ENCODE data around the gene TP53TG5.

TP53TG5 gene

DNA sequence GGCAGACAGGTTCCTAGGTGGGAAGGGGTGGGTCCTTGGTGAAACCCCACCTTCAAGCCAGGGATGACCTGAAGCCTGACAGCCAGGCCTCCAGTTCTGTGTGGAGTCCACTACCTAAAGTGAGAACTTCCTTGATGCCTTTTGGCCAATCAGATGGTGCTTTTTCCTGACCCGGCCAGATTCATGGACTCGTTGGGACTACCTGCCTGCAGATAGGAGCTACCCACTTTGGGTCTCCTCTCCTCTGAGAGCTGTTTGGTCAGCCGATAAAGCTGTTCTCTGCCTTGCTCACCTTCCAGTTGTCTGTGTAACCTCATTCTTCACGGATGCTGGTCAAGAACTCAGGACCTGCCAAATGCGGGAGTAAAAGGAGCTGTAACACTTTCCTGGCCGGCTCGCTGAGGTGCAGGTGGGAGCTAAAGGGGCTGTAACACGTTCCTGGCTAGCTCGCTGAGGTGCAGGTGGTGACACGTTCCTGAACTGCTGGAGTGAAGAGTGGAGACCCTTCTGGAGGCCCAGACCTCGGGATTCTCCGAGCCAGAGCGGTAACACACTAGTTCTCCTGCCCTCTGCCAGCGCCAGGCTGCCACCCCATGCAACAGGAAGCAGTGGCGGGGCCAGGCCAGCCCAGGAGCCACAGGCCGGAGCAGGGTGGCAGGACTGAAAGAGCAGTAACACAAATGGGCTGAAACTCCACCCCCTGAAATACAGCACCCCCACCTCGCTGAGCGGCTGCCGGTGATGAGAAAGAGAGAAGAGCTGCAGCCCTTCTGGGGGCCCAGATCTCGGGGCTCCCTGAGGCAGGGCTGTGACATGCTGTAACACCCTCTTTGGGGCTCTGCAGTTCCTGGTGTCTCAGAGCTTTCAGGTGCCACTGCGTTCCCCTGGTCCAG lies 16.3 kb upstream of the TP53TG5 start:
- no peaks in the 10 kb centered on the region for H3K79me2 ChIP-seq (ENCODE audit: low read length)
- no peaks in the 10 kb centered on the region for H3K27me3 ChIP-seq (ENCODE audit: low read depth, low read length)
- H3K9ac ChIP-seq (ENCODE audit: low read length) = no peak overlapping the region
- H3K9me3 ChIP-seq (ENCODE audit: insufficient read depth, low read length) = no peaks in the 10 kb centered on the region
- H3K4me3 ChIP-seq (ENCODE audit: low read length) = no peak overlapping the region
- no peak overlapping the region for H3K4me2 ChIP-seq (ENCODE audit: low read length)
- H3K36me3 ChIP-seq (replicated peaks; ENCODE audit: low read depth, low read length) = no peaks in the 10 kb centered on the region
- no peak overlapping the region for H2AFZ ChIP-seq (ENCODE audit: low read depth, low read length)
- no peaks in the 10 kb centered on the region for H4K20me1 ChIP-seq (ENCODE audit: insufficient read depth, low read length)
- H3K27ac ChIP-seq (ENCODE audit: low read length) = no peak overlapping the region
- no peaks in the 10 kb centered on the region; the same call in 1 of the 2 replicates for H3K4me1 ChIP-seq (ENCODE audit: low read length)
- no peak for TF ChIP-seq EZH2phosphoT487 (IDR thresholded peaks at IDR 0.05; ENCODE audit: low read depth)
- TF ChIP-seq, protein P1, sequence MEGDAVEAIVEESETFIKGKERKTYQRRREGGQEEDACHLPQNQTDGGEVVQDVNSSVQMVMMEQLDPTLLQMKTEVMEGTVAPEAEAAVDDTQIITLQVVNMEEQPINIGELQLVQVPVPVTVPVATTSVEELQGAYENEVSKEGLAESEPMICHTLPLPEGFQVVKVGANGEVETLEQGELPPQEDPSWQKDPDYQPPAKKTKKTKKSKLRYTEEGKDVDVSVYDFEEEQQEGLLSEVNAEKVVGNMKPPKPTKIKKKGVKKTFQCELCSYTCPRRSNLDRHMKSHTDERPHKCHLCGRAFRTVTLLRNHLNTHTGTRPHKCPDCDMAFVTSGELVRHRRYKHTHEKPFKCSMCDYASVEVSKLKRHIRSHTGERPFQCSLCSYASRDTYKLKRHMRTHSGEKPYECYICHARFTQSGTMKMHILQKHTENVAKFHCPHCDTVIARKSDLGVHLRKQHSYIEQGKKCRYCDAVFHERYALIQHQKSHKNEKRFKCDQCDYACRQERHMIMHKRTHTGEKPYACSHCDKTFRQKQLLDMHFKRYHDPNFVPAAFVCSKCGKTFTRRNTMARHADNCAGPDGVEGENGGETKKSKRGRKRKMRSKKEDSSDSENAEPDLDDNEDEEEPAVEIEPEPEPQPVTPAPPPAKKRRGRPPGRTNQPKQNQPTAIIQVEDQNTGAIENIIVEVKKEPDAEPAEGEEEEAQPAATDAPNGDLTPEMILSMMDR (IDR thresholded peaks at IDR 0.05; ENCODE audit: low read depth, low read length) = no peak

DNA sequence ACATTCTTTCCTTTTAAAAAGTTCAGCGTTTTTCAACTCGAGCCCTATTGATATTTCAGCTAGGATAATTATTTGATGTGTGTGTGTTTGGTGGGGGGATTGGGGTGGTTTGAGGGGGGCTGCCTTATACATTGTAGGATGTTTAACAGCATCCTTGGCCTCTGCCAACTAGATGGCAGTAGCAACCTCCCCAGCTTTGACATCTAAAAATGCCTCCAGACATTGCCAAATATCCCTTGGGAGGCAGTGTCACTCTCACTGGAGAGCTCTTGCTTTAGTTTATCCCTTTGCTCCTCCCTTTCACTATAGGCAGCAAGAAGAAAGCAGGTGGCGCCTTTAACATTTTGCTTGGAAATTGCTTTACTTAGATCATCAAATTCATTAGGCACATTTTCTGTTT lies 14.6 kb upstream of the TP53TG5 start:
- H3K4me3 ChIP-seq (ENCODE audit: low read length) = no peak overlapping the region
- H3K36me3 ChIP-seq (replicated peaks; ENCODE audit: low read depth, low read length) = no peaks in the 10 kb centered on the region
- no peaks in the 10 kb centered on the region; the same call in 1 of the 2 replicates for H3K4me1 ChIP-seq (ENCODE audit: low read length)
- H3K27ac ChIP-seq (ENCODE audit: low read length) = no peak overlapping the region
- no peak overlapping the region for H3K4me2 ChIP-seq (ENCODE audit: low read length)
- no peak overlapping the region for H2AFZ ChIP-seq (ENCODE audit: low read depth, low read length)
- no peaks in the 10 kb centered on the region for H4K20me1 ChIP-seq (ENCODE audit: insufficient read depth, low read length)
- no peaks in the 10 kb centered on the region for H3K9me3 ChIP-seq (ENCODE audit: insufficient read depth, low read length)
- no peaks in the 10 kb centered on the region for H3K27me3 ChIP-seq (ENCODE audit: low read depth, low read length)
- H3K79me2 ChIP-seq (ENCODE audit: low read length) = no peaks in the 10 kb centered on the region
- no peak for TF ChIP-seq EZH2phosphoT487 (IDR thresholded peaks at IDR 0.05; ENCODE audit: low read depth)
- TF ChIP-seq, protein P1 (IDR thresholded peaks at IDR 0.05; ENCODE audit: low read depth, low read length) = peak; percentile 10; the same call in 1 of the 2 replicates
- H3K9ac ChIP-seq (ENCODE audit: low read length) = no peak overlapping the region

DNA sequence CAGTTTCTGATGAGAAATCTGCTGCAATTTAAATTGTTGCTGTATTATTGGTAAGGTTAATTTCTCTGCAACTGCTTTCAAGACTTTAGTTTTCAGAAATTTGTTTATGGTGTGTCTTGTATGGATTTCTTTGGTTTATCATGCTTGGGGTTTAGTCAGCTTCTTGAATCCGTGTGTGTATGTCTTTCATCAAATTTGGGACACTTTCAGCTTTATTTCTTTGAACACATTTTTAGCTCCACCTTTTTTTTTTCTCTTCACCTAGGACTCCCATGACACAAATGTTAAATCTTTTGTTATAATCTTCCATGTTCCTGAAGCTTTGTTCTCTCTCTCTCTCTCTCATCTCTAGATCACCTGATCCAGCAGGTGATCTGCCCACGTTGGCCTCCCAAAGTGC lies 13.4 kb upstream of the TP53TG5 start:
- no peak overlapping the region for H3K27ac ChIP-seq (ENCODE audit: low read length)
- no peaks in the 10 kb centered on the region for H3K9me3 ChIP-seq (ENCODE audit: insufficient read depth, low read length)
- H3K9ac ChIP-seq (ENCODE audit: low read length) = no peak overlapping the region
- TF ChIP-seq EZH2phosphoT487 (IDR thresholded peaks at IDR 0.05; ENCODE audit: low read depth) = no peak
- TF ChIP-seq, protein P1 (IDR thresholded peaks at IDR 0.05; ENCODE audit: low read depth, low read length) = no peak
- H3K36me3 ChIP-seq (replicated peaks; ENCODE audit: low read depth, low read length) = no peaks in the 10 kb centered on the region
- H4K20me1 ChIP-seq (ENCODE audit: insufficient read depth, low read length) = no peaks in the 10 kb centered on the region
- no peaks in the 10 kb centered on the region for H3K79me2 ChIP-seq (ENCODE audit: low read length)
- no peak overlapping the region for H3K4me3 ChIP-seq (ENCODE audit: low read length)
- H3K27me3 ChIP-seq (ENCODE audit: low read depth, low read length) = no peaks in the 10 kb centered on the region
- no peaks in the 10 kb centered on the region; the same call in 1 of the 2 replicates for H3K4me1 ChIP-seq (ENCODE audit: low read length)
- no peak overlapping the region for H3K4me2 ChIP-seq (ENCODE audit: low read length)
- no peak overlapping the region for H2AFZ ChIP-seq (ENCODE audit: low read depth, low read length)

DNA sequence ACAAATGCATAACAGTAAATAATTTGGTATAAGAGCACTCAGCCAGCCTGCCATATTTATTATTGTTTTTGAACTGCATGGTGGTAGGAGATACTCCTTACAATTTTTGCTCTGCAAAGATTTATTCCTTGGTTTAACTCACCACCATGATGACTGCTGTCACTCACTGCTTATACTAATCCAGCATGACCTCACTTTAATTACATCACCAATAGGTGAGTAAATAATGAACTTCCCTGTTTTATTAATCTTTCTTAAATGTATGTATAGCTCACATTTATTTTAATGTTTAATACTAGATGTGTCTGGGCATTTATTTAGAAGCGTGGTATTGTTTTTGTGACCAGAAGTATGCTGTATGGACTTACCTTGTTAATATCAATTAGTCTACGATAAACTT lies 12.8 kb upstream of the TP53TG5 start:
- Histone ChIP-seq H3K9ac (ENCODE audit: low read length) (no peak overlapping the region), H3K27me3 (ENCODE audit: low read depth, low read length) (no peaks in the 10 kb centered on the region), H3K9me3 (ENCODE audit: insufficient read depth, low read length) (no peaks in the 10 kb centered on the region), H3K4me3 (ENCODE audit: low read length) (no peak overlapping the region), H3K36me3 (replicated peaks; ENCODE audit: low read depth, low read length) (no peaks in the 10 kb centered on the region), H4K20me1 (ENCODE audit: insufficient read depth, low read length) (no peaks in the 10 kb centered on the region), H3K4me1 (ENCODE audit: low read length) (no peaks in the 10 kb centered on the region; the same call in 1 of the 2 replicates), H3K27ac (ENCODE audit: low read length) (no peak overlapping the region), H3K79me2 (ENCODE audit: low read length) (no peaks in the 10 kb centered on the region), H2AFZ (ENCODE audit: low read depth, low read length) (no peak overlapping the region), H3K4me2 (ENCODE audit: low read length) (no peak overlapping the region)
- TF ChIP-seq, protein P1 (IDR thresholded peaks at IDR 0.05; ENCODE audit: low read depth, low read length) = no peak
- no peak for TF ChIP-seq EZH2phosphoT487 (IDR thresholded peaks at IDR 0.05; ENCODE audit: low read depth)
